H1 (cell line): ENCODE data around the gene TMEM235. TPM values are rescaled to one million over a fixed set of nuclear protein-coding genes. Genes with fewer than 3 reads are reported as not detected.
A peak's percentile ranks its signal among the peaks of the same experiment; 100 is the strongest.

ENCODE experiments used
- CTCF ChIA-PET: fragments of 300-600 bp; sonication (Branson Sonifier 250); formaldehyde crosslinking; loops from one replicate; lab custom pipeline; 2021; ENCODE audit not compliant: partially characterized antibody; lab: Charles Lee
- POLR2A ChIA-PET: fragments of 300-600 bp; sonication (Branson Sonifier 250); formaldehyde crosslinking; loops from one replicate; lab custom pipeline; 2021; ENCODE audit warnings: inconsistent platforms; ENCODE audit not compliant: partially characterized antibody; lab: Charles Lee
- DNase-seq, 2 experiments: peaks; one replicate each; pipeline versions ENCODE4 v3.0.0 to v3.0.0-alpha.2; 2010 to 2022; ENCODE audit warnings: low spot score in 2 of 2, low read depth in 1 of 2, mixed read lengths in 1 of 2
- FAIRE-seq: peaks from 2 replicates; lab custom pipeline; 2011; peaks lifted over from hg19 to GRCh38; lab: Jason Lieb, UNC
- H2AFZ ChIP-seq: 2 replicates; pipeline ENCODE4 v1.8.1; 2012; ENCODE audit warnings: low read length, inconsistent platforms
- H2AK5ac ChIP-seq: 2 replicates; pipeline ENCODE4 v1.6.1; 2013; ENCODE audit warnings: low read depth, low read length
- H2BK120ac ChIP-seq: replicated peaks from 2 replicates; pipeline ENCODE3; 2013; ENCODE audit warnings: low read depth, low read length, inconsistent platforms
- H2BK12ac ChIP-seq: 2 replicates; pipeline ENCODE4 v1.6.1; 2013; ENCODE audit warnings: low read depth, low read length
- H2BK15ac ChIP-seq: 2 replicates; pipeline ENCODE4 v1.6.1; 2013; ENCODE audit warnings: low read length
- H2BK20ac ChIP-seq: 2 replicates; pipeline ENCODE4 v1.6.1; 2013; ENCODE audit warnings: low read length
- H2BK5ac ChIP-seq: 2 replicates; pipeline ENCODE4 v1.6.1; 2013; ENCODE audit warnings: low read depth, low read length
- H3K14ac ChIP-seq: 2 replicates; pipeline ENCODE4 v1.6.1; 2013; ENCODE audit warnings: inconsistent platforms; ENCODE audit not compliant: insufficient read length
- H3K18ac ChIP-seq: 2 replicates; pipeline ENCODE4 v1.6.1; 2013; ENCODE audit warnings: low read length; ENCODE audit errors: extremely low read depth
- H3K23ac ChIP-seq: 2 replicates; pipeline ENCODE4 v1.6.1; 2013; ENCODE audit warnings: inconsistent platforms; ENCODE audit not compliant: insufficient read length
- H3K23me2 ChIP-seq: 2 replicates; pipeline ENCODE4 v1.6.1; 2013; ENCODE audit warnings: low read depth, low read length
- H3K27ac ChIP-seq: 2 replicates; pipeline ENCODE4 v1.6.1; 2011; ENCODE audit warnings: low read depth, low read length, inconsistent platforms
- H3K27me3 ChIP-seq, 4 experiments: replicated peaks in 1 of 4; 1 replicate in 1 of 4; 2 replicates in 3 of 4; pipeline versions ENCODE4 v1.6.1 to v1.8.1; 2011 to 2013; ENCODE audit warnings: low read length in 3 of 4, mild to moderate bottlenecking in 3 of 4, inconsistent platforms in 2 of 4, mixed read lengths in 2 of 4, moderate library complexity in 1 of 4; ENCODE audit not compliant: control insufficient read depth in 3 of 4, insufficient read depth in 3 of 4; ENCODE audit errors: extremely low read depth in 1 of 4
- H3K36me3 ChIP-seq, 4 experiments: 2 replicates each; pipeline versions ENCODE4 v1.6.1 to v1.8.1; 2011 to 2013; ENCODE audit warnings: mild to moderate bottlenecking in 4 of 4, low read length in 3 of 4, moderate library complexity in 2 of 4, control low read depth in 1 of 4, inconsistent platforms in 1 of 4; ENCODE audit not compliant: insufficient read depth in 4 of 4, control insufficient read depth in 2 of 4
- H3K4ac ChIP-seq: replicated peaks from 2 replicates; pipeline ENCODE3; 2013; ENCODE audit warnings: low read length, low read depth, mixed read lengths, inconsistent platforms; ENCODE audit not compliant: insufficient read length
- H3K4me1 ChIP-seq, 4 experiments: replicated peaks in 1 of 4; 1 replicate in 1 of 4; 2 replicates in 3 of 4; pipeline versions ENCODE4 v1.6.1 to v1.8.1; 2011 to 2013; ENCODE audit warnings: low read length in 3 of 4, inconsistent platforms in 2 of 4, mixed read lengths in 1 of 4; ENCODE audit not compliant: insufficient read depth in 4 of 4, control insufficient read depth in 3 of 4
- H3K4me2 ChIP-seq, 2 experiments: 2 replicates each; pipeline versions ENCODE4 v1.6.1 to v1.8.1; 2011 to 2013; ENCODE audit warnings: low read depth in 2 of 2, low read length in 2 of 2, control low read depth in 1 of 2, inconsistent platforms in 1 of 2, mild to moderate bottlenecking in 1 of 2; ENCODE audit not compliant: insufficient read depth in 1 of 2
- H3K4me3 ChIP-seq, 4 experiments: fragments of 200-600, 300-600 bp in 1 of 4; sonication (generic), shearing (Covaris generic), sonication (Bioruptor Twin) in 1 of 4; 2 replicates each; pipeline versions ENCODE4 v1.5.1 to v1.8.1; 2011 to 2016; ENCODE audit warnings: low read length in 4 of 4, low read depth in 3 of 4, control low read depth in 2 of 4, inconsistent platforms in 2 of 4, mild to moderate bottlenecking in 2 of 4, mixed read lengths in 1 of 4, moderate library complexity in 1 of 4; ENCODE audit not compliant: insufficient read depth in 2 of 4; ENCODE audit errors: extremely low read depth in 1 of 4
- H3K56ac ChIP-seq: replicated peaks from 2 replicates; pipeline ENCODE3; 2013; ENCODE audit warnings: low read depth, mild to moderate bottlenecking, mixed read lengths, low read length, inconsistent platforms; ENCODE audit not compliant: insufficient read length
- H3K79me1 ChIP-seq: 2 replicates; pipeline ENCODE4 v1.6.1; 2013; ENCODE audit warnings: low read depth, low read length, control low read depth
- H3K79me2 ChIP-seq, 2 experiments: 2 replicates each; pipeline versions ENCODE4 v1.6.1 to v1.8.1; 2012 to 2013; ENCODE audit warnings: low read length in 2 of 2, mild to moderate bottlenecking in 2 of 2, inconsistent platforms in 1 of 2; ENCODE audit not compliant: insufficient read depth in 2 of 2, control insufficient read depth in 1 of 2
- H3K9ac ChIP-seq, 4 experiments: replicated peaks in 1 of 4; 1 replicate in 1 of 4; 2 replicates in 3 of 4; pipeline versions ENCODE4 v1.6.1 to v1.8.1; 2011 to 2013; ENCODE audit warnings: low read depth in 3 of 4, low read length in 3 of 4, control low read depth in 2 of 4, mild to moderate bottlenecking in 2 of 4, moderate library complexity in 2 of 4, inconsistent platforms in 1 of 4; ENCODE audit errors: extremely low read depth in 1 of 4
- H3K9me3 ChIP-seq, 2 experiments: 2 replicates each; pipeline versions ENCODE4 v1.6.1 to v1.8.1; 2012 to 2013; ENCODE audit warnings: mild to moderate bottlenecking in 2 of 2, moderate library complexity in 2 of 2, control low read depth in 1 of 2, inconsistent platforms in 1 of 2, low read depth in 1 of 2, low read length in 1 of 2, mixed read lengths in 1 of 2; ENCODE audit not compliant: insufficient read depth in 2 of 2
- H4K20me1 ChIP-seq, 2 experiments: replicated peaks in 1 of 2; 2 replicates each; pipeline versions ENCODE3 to v1.8.1; 2011 to 2013; ENCODE audit warnings: inconsistent platforms in 2 of 2, low read length in 2 of 2, mild to moderate bottlenecking in 1 of 2; ENCODE audit not compliant: insufficient read depth in 2 of 2, control insufficient read depth in 1 of 2
- H4K5ac ChIP-seq: 2 replicates; pipeline ENCODE4 v1.6.1; 2013; ENCODE audit warnings: low read length, low read depth, mixed read lengths, inconsistent platforms; ENCODE audit not compliant: insufficient read length
- H4K8ac ChIP-seq: 2 replicates; pipeline ENCODE4 v1.8.0; 2013; ENCODE audit warnings: mild to moderate bottlenecking, moderate library complexity, low read length, inconsistent platforms; ENCODE audit not compliant: insufficient read depth; ENCODE audit errors: extremely low read depth
- H4K91ac ChIP-seq: replicated peaks from 2 replicates; pipeline ENCODE3; 2013; ENCODE audit warnings: low read length, mixed read lengths, inconsistent platforms; ENCODE audit not compliant: insufficient read length
- CBX8 ChIP-seq: fragments of 300-800, 300-1000 bp; sonication (generic); IDR thresholded peaks from 2 replicates; pipeline ENCODE4 v1.7.1; 2016; ENCODE audit warnings: low read depth, low read length, borderline replicate concordance
- EP300 ChIP-seq, 2 experiments: IDR thresholded peaks; 1 replicate in 1 of 2; 2 replicates in 1 of 2; pipeline ENCODE4 v1.6.1; 2011 to 2012; ENCODE audit warnings: low read depth in 2 of 2, low read length in 2 of 2, mild to moderate bottlenecking in 2 of 2, borderline replicate concordance in 1 of 2, inconsistent platforms in 1 of 2, moderate library complexity in 1 of 2
- KDM5A ChIP-seq: fragments of 200-600 bp; IDR thresholded peaks from 2 replicates; pipeline ENCODE4 v1.7.1; 2012; ENCODE audit warnings: mild to moderate bottlenecking, low read length, inconsistent platforms, mixed read lengths
- TEAD4 ChIP-seq: IDR thresholded peaks from 2 replicates; pipeline ENCODE4 v1.6.1; 2012; ENCODE audit warnings: low read depth, low read length, inconsistent platforms, mixed read lengths
- WGBS, 2 experiments: shearing (Covaris generic) in 1 of 2; methylation state at CpG; one replicate each; pipeline versions ENCODE4 v1.1.6 to v1.1.7; 2013 to 2015; ENCODE audit warnings: low lambda C conversion rate in 2 of 2, mixed read lengths in 2 of 2, inconsistent platforms in 1 of 2, low coverage in 1 of 2, missing lambda C conversion rate in 1 of 2; ENCODE audit not compliant: insufficient replicate concordance in 2 of 2, insufficient coverage in 1 of 2, insufficient read length in 1 of 2; ENCODE audit errors: extremely low coverage in 1 of 2, missing lambda C conversion rate in 1 of 2; 5-methylcytosine and 5-hydroxymethylcytosine counted together
- polyA plus RNA-seq, 7 experiments: library from polyadenylated mRNA; depleted of rRNA in 3 of 7; stranded (reverse) in 5 of 7; unstranded in 2 of 7; fragments of >200 nt in 5 of 7; fragments of 200-250 nt in 2 of 7; gene quantifications; 1 replicate in 5 of 7; 2 replicates in 1 of 7; 4 replicates in 1 of 7; pipeline versions ENCODE4 v1.2.1 to v1.2.3, GENCODE V29; 2011 to 2013; ENCODE audit warnings: missing spikeins in 2 of 7, mixed read lengths in 2 of 7
- total RNA-seq: library from RNA; stranded (reverse); fragmentation: NEBNext Ultra II Directional; extraction: Animal tissue kit (Norgen Biotek cat#: 25700); gene quantifications from 2 replicates; pipeline ENCODE4 v1.2.1, GENCODE V29; 2021
- TF ChIP-seq, protein P1 (sequence below): IDR thresholded peaks from 2 replicates; pipeline ENCODE4 v1.6.1; 2011; ENCODE audit warnings: low read length, improper control_type of control experiment
- TF ChIP-seq, protein P2 (sequence below), 3 experiments: IDR thresholded peaks; 1 replicate in 2 of 3; 2 replicates in 1 of 3; pipeline versions ENCODE4 v1.5.1 to v1.6.1; 2011; ENCODE audit warnings: low read length in 3 of 3, mild to moderate bottlenecking in 3 of 3, inconsistent platforms in 2 of 3, low read depth in 1 of 3, moderate library complexity in 1 of 3; ENCODE audit not compliant: insufficient read depth in 1 of 3; ENCODE audit errors: control extremely low read depth in 1 of 3

The TMEM235 gene
- total and polyA plus RNA-seq, 2 of the 8 experiments (the other 6 are each of a cell fraction or from before 2014, with no cell fraction given): 0.05 to 0.15 TPM

DNA sequence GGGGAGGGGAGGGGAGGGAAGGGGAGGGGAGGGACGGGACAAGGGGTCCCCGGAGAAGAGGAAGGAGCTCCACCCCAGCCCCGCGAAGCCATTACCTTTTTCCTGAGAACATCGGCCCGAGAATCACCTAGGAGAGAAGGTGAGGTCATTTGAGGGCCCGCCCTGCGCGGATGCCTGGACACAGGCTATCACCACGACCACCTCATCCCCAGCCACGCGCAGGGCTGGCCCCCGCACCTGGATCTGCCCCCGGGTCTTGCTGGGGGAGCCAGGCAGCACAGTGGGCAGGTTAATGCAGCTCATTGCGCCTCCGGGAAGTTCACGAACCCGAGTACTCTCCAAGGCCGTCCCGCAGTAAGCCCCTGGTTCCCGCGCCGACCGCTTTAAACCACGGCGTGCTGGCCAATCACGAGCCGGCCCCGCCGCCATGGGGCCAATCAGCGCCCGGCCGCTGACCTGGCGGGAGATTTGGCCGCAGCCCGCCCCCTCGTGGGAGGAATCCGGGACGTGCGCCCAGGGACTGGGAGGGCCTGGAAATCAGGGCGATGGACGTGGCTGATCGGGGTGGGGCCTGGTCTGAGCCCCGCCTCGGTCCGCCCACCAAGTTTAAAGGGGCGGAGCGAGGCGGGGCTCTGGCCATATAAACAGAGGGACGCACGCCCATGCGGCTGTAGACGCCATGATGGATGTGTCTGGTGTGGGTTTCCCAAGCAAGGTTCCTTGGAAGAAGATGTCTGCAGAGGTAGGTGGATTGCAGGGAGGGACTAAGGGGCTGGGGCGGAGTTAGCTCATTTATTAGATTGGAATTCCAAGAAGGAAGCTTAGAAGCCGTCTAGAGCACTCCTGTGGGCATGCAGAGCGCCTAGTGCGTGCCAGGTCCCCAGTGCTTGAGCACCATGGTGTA is 44.5 kb upstream of the TMEM235 start, which contains the start of the genes AFMID and TK1:
AFMID (plus strand) TSS at position 671 of the 904 bp plus-strand sequence; CDS start at position 680, 9 bp downstream.
TK1 (minus strand) TSS at position 361 of the 904 bp plus-strand sequence; CDS start at position 303, 58 bp downstream.
- Histone ChIP-seq H4K5ac (peak within 1 kb of the TSS; percentile 85), H3K9ac (peak within 1 kb of the TSS; percentile 80 to 95 (median 94)), H2BK120ac (peak within 1 kb of the TSS; percentile 33), H3K4me1 (peaks cover 0 to 13% (median 5%) of the 10 kb centered on the region in 4 experiments; a peak in 6 of 7 replicates), H3K23ac (no peak within 1 kb of the TSS), H3K27me3 (no peaks in the 10 kb centered on the region; a peak in 1 of 7 replicates), H3K4me2 (peak within 1 kb of the TSS; percentile 80 to 84), H3K56ac (peak within 1 kb of the TSS; percentile 88), H3K14ac (no peak within 1 kb of the TSS), H3K27ac (peak within 1 kb of the TSS; percentile 94), H3K79me1 (peaks cover 12% of the 10 kb centered on the region), H3K4ac (peak within 1 kb of the TSS; percentile 85), H2BK20ac (no peak within 1 kb of the TSS), H3K9me3 (no peaks in the 10 kb centered on the region), H2BK12ac (peak within 1 kb of the TSS; percentile 29; the same call in 1 of the 2 replicates), H4K8ac (peak within 1 kb of the TSS; percentile 98), H4K91ac (peak within 1 kb of the TSS; percentile 73), H3K18ac (peak within 1 kb of the TSS; percentile 83), H2BK15ac (no peak within 1 kb of the TSS), H4K20me1 (peaks cover 10 to 12% of the 10 kb centered on the region in 2 experiments), H3K36me3 (peaks cover 15 to 38% (median 28%) of the 10 kb centered on the region in 4 experiments), H3K4me3 (peak within 1 kb of the TSS; percentile 71 to 85 (median 80)), H3K79me2 (peaks cover 0 to 42% of the 10 kb centered on the region in 2 experiments; a peak in 3 of 4 replicates), H2AK5ac (no peak within 1 kb of the TSS), H3K23me2 (peaks cover 4% of the 10 kb centered on the region), H2BK5ac (peak within 1 kb of the TSS; percentile 83; the same call in 1 of the 2 replicates), H2AFZ (0 out of 2 replicates have a peak within 1 kb of the TSS, but pooled peaks have one; percentile 43)
- POLR2A ChIA-PET: interaction anchor here (0.5 to 7.3 kb wide), 39 partner anchors 10 to 658 kb away, joined by 3 to 131 read pairs (median 5); partner anchors contain the start of genes BIRC5, TMC6 and TMC8
- WGBS, 2 experiments: 5% methylated on average over 53 of the region's 57 CpGs; no CpG with 5 or more reads in 1 of the 2 experiments
- CTCF ChIA-PET: interaction anchor here (1.0 to 6.9 kb wide), 16 partner anchors 11 to 59 kb away, joined by 3 to 76 read pairs (median 5); partner anchors contain the start of genes BIRC5 and TMC6
- DNase-seq (peak; percentile 95 to 100), FAIRE-seq (no peak)
- TF ChIP-seq TEAD4 (peak; percentile 100), EP300 (IDR thresholded peaks at IDR 0.05; ENCODE audit: borderline replicate concordance in 1 of 2, low read depth in 2 of 2, low read length in 2 of 2) (no peak), KDM5A (no peak), CBX8 (no peak)
- TF ChIP-seq, protein P1, sequence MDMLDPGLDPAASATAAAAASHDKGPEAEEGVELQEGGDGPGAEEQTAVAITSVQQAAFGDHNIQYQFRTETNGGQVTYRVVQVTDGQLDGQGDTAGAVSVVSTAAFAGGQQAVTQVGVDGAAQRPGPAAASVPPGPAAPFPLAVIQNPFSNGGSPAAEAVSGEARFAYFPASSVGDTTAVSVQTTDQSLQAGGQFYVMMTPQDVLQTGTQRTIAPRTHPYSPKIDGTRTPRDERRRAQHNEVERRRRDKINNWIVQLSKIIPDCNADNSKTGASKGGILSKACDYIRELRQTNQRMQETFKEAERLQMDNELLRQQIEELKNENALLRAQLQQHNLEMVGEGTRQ: peak; percentile 50
- TF ChIP-seq, protein P2, sequence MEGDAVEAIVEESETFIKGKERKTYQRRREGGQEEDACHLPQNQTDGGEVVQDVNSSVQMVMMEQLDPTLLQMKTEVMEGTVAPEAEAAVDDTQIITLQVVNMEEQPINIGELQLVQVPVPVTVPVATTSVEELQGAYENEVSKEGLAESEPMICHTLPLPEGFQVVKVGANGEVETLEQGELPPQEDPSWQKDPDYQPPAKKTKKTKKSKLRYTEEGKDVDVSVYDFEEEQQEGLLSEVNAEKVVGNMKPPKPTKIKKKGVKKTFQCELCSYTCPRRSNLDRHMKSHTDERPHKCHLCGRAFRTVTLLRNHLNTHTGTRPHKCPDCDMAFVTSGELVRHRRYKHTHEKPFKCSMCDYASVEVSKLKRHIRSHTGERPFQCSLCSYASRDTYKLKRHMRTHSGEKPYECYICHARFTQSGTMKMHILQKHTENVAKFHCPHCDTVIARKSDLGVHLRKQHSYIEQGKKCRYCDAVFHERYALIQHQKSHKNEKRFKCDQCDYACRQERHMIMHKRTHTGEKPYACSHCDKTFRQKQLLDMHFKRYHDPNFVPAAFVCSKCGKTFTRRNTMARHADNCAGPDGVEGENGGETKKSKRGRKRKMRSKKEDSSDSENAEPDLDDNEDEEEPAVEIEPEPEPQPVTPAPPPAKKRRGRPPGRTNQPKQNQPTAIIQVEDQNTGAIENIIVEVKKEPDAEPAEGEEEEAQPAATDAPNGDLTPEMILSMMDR (IDR thresholded peaks at IDR 0.05; ENCODE audit: control extremely low read depth in 1 of 3, insufficient read depth in 1 of 3, low read depth in 1 of 3, low read length in 3 of 3): peak; percentile 72 to 82 (median 80)
